ENCODE results near the gene RIPOR2.

DNA sequence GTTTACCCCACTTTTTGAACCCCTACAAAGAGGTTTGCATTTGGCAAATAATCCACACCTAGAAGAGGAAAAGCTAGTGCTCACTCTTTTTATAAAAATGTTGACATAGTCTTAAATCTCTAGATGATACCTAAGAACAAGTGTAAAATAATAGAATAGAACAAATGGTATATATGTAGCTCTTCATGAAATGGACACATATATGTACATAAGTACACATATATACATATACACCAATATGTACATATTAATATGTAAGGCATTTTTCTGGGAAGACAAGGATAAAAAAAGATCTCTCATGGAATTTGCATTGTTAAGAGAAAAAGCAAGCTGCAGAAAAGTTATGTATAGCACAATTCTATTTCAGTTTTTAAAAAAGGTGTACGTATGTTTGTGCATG, 27.6 kb upstream of the RIPOR2 start:
- TF ChIP-seq GATA2 (IDR thresholded peaks at IDR 0.05; ENCODE audit: low read depth, low read length): no peak
- no peak for TF ChIP-seq GATA3 (IDR thresholded peaks at IDR 0.05; ENCODE audit: low read depth, low read length)

All from SH-SY5Y (cell line).